Measurements from ENCODE around the gene BMP6.
A peak's percentile ranks its signal among the peaks of the same experiment; 100 is the strongest.

BMP6 gene

DNA sequence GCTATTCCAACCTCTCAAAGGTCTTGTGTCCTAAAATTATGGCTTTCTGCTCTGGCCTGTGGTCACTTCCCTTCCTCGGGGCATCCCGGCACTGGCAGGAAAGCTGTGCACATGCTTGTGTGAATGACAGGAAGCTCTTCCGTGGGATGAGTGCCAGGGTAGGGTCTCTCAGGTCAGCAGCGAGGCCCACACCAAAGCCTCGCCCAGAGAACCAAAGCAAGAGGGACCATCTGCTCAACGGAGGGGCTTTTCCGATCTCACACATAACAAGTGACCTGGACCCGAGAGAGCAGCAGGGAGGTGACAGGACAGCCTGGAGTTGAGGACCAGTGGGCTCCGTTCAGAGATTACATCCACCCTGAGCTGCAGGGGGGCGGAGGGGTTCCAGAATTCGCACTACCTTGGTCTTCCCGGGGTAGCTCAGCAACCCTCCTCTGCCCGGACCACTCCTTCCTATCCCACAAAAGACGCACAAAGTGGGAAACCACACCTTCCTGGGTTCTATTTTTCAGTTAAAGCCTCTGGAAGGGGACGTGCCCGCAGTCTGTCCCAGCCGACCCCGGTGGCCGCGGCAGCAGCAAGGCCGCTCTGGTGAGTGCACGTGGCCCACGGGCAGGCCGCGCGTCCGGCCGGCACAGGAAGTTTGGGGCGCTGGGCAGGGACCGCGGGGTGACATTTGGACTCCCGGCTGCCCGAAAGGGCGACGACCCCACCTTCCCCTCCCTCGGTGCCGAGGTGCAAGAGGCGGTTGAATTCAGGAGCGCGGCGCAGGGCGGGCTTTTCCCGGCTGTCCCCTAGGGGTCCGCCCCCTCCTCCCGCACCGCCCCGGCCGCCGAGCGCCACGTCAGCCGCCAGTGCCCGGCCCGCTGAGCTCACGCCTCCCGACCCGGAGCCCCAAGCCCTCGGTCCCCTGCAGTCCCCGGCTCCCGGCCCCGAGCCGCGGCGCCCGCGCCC, 183.7 kb downstream of the BMP6 start:
- DNase-seq, result peak; percentile 12

- no peak for DNase-seq
These were observed 184.4 kb downstream of the BMP6 start for GRCh38 chr6:7910298-7910653.

- DNase-seq, result peak; percentile 60
These were observed 184.9 kb downstream of the BMP6 start, which contains the start of gene TXNDC5 for GRCh38 chr6:7910654-7911344. Gene TXNDC5, minus strand, starts transcription at chr6:7910788. Its CDS starts 12 bp downstream, at chr6:7910776.

DNA sequence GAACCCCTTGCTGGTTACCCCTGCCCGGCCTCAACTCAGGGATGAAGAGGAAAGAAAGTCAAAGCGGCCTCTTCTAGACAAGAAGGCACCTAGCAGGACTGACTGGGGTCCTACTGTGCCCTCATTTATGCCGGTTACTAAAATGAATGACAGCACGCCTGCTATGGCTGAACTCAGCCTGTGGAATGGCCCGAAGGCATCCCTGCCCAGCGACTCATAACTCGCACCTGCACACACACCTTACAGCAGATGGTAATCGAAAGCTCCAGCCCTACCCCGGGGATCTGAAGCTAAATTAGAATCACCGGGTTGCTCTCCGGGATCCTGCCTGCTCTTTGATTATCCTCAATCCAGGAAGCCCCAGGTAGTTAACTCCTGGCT, 185.4 kb downstream of the BMP6 start:
- no peak for DNase-seq

DNA sequence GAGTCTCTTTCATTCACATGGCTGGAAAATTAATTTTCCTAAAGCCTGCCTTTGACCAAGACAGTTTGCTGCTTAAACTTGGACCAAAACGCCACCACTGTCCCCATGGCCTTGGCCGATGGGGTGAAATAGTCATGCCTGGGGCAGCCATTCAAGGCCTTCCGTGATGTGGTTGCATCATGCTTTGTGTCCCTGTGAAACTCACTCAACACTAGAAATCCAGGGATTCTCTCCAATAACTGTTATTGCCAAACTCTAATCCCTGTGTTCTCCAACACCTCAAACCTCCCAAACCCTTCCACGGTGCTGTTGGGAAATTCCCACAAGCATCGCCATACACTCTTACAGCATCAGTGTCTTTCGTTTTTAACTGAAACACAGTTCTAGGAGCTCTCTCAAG, 186.1 kb downstream of the BMP6 start:
- DNase-seq, result no peak

GRCh38 chr6:7912736-7913517, 187.0 kb downstream of the BMP6 start:
- no peak for DNase-seq

DNA sequence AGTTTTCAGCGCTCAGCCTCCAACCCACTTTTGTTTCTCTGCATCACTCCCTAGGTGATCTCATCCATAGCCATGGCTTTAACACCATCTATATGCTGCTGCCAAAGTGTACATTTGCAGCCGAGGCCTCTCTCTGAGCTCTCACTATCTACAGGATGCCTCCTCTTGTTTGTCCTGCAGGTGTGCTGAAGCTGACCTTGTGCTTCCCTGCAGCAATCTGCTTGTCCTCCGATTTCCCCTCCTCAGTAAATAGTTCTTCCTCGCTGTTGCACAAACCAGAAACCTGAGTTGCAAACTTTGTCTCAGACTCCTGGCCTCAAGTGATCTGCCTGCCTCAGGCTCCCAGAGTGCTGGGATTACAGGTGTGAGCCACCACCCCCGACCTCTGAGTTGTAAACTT, 188.4 kb downstream of the BMP6 start:
- no peak for DNase-seq

DNA sequence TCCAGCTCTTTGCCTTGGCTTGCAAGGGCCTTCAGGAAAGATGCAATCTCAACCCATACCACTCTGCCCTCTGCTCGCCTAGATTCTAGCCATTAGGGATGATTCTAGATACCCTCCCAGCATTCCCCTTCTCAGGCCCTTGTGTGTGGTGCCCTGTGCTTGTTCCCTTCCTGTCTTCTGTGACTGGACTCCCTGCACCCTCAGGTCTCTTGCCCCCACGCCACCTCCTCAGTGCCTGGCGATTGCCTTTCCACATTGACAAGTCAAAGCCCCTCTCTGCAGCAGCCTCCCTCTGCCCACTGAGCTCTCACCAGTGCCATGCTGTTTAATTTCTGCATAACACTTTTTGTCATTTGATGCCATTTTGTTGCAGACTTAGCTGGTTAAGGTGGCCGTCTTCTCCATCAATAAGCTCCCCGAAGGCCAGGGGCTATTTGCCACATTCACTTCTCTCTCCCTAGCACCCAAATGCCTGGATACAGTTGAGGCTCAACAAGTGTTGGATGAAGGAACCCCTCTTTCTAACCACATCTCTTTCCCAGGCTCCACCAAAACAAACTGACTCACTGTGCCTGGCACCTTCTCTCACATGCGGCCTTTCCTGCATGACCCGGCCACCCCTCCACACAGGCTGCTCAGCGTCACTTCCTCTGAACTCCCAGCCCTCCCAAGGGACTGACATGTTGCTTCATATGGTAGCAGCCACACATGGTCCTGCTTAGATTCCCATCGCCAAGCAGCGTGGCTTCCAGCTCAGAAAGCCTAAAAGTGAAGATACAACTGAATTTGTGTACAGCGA, 189.3 kb downstream of the BMP6 start:
- peak; percentile 29 for DNase-seq

DNA sequence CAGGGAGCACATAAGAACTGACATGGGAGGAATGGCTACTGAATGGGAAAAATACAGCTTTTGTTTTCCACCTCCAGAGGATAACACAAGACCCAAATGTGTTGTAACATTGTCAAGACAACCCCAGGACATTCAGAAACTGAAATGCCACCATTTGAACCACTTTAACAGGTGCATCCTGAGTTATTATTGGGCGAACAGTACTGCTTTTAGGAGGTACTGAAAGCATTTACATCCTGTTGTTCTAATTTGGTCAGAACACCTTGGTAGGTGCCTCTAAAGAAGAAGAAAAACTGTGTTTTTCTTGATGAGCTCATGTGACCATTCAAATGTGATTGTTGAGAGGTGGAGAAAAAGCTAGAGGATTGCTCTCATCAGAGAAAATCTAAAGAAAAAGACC, 191.1 kb downstream of the BMP6 start:
- no peak for DNase-seq

- no peak for DNase-seq
These were observed 191.8 kb downstream of the BMP6 start for GRCh38 chr6:7917729-7918128.

GRCh38 chr6:7918403-7918802, 192.5 kb downstream of the BMP6 start:
- DNase-seq, result no peak

- no peak for DNase-seq
These were observed 194.0 kb downstream of the BMP6 start for GRCh38 chr6:7919871-7920270.

GRCh38 chr6:7920425-7920824, 194.5 kb downstream of the BMP6 start:
- DNase-seq, result no peak

DNA sequence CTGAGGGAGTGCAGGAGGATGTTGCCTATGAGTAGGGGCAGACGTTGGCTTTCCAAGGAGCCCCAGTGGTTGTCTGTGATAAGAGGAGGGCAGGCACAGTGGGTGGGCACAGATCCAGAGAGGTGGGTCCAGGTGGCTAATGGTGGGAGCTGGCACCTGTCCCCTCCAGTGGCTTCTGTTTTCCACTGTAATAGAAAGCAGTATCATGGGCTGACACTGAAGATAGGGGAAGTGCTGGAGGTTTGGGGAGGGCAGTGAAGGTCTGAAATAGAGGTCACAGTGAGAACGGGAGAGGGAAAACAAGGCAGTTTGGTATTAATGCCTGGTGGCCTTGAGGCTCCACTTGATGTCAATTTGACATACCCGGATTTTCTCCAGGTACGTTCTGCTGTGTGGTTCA, 195.1 kb downstream of the BMP6 start:
- no peak for DNase-seq

DNA sequence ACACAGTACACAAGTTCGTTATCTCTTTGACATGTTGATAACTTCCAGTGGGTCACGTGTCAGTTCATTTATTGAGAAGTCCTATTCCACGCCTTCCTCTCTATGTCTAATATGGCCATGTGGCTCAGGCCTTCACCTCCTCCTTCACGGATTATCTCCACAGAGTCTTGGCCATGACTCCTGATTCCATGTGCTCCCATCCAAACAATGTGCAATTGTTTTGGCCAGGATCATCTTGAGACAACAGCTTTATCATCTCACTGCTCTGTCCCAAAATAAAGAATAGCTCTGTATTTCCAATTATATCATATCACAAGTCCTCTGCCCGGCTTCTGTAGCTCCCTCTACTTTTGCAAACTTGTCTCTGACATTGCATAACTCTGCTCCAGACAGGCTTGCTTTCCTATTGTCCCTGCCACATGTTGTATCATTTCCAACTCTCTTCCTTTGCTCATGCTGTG, 195.8 kb downstream of the BMP6 start:
- no peak for DNase-seq

DNA sequence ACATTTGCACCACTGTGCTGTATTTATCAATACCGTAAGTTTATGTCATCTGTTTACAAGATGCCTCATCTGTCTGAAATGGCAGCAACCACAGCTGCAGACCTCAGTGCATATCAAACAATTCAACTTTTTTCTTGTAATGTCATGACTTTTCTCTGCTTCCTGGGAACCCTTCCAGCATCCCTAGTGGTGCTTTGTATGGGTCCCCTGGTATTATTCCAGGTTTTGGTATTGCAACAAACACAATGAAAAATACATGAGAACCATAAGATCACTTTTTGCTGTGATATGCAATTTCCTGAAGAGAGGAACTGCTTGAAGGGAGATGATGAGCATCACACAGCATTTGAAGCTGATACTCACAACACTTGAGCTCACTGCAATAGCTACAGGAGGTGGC, 196.7 kb downstream of the BMP6 start:
- no peak for DNase-seq

- no peak for DNase-seq
These were observed 199.0 kb downstream of the BMP6 start for GRCh38 chr6:7924867-7925266.
